ENCODE data around the gene GID8.

Gene GID8

GRCh38 chr20:62922451-62922921 lies 15.5 kb upstream of the GID8 start:
- DNase-seq (ENCODE audit: low read depth), result no peak

DNA sequence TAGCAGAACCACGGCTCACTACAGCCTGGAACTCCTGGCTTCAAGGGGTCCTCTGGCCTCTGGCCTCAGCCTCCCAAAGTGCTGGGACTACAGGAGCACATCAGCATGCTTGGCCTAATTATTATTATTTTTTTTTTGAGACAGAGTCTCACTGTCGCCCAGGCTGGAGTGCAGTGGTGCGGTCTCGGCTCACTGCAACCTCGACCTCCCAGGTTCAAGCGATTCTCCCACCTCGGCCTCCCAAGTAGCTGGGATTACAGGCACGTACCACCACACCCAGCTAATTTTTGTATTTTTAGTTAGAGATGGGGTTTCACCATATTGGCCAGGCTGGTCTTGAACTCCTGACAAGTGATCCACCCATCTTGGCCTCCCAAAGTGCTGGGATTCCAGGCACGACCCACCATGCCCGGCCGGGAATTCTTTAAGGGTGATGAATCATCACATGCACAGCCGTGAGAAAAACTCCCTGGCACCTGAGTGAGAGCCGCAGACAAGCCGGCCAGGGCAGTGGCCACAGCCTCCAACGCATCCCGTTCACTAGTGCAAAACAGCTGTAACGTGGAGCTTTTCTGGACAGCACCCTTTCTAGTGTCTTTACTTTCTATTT lies 14.8 kb upstream of the GID8 start:
- peak; percentile 87 for DNase-seq (ENCODE audit: low read depth)

- DNase-seq (ENCODE audit: low read depth), result no peak
These were observed 14.1 kb upstream of the GID8 start for GRCh38 chr20:62923669-62924441.

- DNase-seq (ENCODE audit: low read depth), result peak; percentile 58
These were observed 13.4 kb upstream of the GID8 start for GRCh38 chr20:62924442-62925075.

DNA sequence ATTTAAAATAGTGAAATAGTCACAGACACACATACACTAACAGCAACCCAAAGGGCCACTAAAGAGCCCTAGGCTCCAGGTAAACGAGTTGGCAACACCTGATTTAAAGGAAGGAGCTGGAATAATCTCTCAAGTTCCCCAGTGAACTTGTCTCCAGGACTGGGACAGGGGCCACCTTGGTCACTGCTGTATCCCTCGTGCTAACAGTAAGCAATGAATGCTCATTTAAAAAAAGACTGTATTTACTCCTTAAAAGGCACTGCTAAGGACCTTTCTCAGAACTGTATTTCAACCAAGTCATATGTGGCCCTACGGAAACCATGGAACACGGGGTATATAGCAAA lies 12.9 kb upstream of the GID8 start:
- no peak for DNase-seq (ENCODE audit: low read depth)

DNA sequence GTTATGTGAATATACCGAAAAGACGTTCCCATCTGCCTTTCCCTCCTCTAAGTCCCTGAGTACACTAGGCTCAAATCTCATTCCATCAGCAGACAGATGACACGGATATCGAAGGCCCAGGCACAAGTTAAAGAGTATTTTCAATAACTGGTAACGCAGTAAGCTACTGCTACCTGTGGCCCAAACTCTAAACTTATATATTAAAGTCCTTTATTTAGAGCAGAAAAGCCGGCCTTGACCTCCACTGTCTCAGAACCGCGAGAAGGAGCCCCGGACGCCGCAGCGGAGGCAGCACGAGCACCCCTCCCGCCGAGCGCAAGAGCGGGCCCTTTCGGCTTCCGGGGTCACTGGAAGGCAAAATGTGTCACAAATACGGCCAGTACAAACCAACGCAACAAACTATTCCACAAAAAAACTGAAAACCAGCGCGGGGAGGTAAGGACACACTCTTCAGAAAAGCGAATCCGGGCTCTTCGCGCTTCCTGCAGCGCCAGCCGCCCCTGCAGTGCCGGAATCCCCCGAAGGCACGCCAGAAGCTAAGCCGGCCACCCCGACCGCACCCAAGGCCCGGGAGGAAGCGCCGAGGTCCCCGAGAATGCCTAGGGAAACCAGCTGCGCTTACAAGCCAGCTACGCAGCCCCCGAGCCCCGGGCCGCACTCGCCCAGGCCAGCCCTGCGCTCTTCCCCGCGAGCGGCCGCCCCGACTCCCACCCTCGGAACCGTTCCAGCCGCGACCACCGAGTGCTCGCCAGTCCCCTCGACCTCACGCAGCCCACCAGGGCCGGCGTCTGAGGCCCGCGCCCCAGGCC lies 12.3 kb upstream of the GID8 start:
- peak; percentile 43 for DNase-seq (ENCODE audit: low read depth)

DNA sequence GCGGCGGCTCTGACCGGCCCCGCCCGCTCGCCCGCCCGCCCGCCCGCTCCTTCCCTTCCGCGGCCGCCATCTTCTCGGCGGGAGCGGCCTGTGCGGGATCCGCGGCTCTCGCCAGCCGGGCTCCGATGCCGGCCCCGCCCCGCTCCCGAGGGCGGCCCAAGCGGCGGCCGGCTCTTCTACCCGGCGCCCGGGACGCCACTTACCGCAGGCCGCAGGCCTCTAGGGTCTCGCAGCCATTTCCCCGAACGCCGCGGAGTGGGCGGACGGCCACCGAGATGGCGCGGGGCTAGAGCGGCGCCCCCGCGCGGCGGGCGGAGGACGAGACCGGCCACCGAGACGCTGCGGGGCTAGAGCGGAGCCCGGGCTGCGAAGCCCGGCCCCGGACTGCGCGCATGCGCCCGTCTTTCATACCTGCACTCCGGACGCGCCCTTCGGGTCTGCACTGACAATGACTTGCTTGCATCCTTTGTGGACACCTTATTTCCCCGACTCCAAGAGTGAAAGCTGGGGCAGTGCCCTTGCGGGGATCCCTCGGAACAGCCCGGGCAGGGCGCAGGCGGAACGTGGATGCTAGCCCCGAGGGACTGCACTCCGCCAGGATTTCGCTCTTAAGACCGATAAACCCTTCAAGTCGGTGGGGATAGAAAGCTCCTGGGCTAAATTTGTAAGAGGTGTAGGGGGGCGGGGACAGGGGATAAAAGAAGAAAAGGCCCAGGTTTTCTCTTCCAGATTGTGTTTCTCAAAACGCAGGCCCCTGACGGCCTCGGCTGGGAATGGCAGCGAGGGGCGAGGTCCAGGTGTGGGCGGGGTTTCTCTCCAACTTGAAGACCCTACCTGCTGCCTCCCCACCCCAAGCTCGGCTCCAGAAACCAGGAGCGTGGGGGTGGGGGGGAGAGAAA lies 11.5 kb upstream of the GID8 start, which contains the start of gene DIDO1:
Gene DIDO1, minus strand, starts transcription at position 277 of the 899 bp plus-strand sequence.
- peak; percentile 82 for DNase-seq (ENCODE audit: low read depth)

DNA sequence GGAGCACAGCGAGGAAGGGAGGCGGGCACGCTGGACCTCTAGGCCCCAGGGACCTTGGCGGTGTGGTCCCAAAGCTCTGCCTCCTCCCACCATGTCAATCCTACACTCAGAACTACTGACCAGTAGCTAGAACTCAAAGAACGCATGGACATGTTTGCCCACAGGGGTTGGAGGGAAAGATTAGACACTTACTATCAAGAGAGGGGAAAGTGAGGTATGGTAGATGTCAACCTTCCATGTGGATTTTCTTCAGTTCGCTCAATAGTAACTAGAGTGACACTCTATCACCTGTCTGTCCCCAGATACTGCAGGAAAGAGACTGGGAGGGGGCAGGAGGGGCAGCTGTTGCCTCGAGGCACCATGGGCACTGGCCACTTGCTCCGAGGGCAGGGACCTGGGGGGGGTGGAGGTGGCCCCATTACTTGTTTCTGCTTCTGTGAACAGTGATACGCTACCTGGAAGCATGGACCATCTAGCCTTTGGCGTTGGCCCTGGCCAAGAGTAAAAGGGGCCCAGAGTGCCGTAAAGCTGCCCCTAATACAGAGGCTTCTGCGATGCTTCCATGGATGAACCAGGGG lies 10.7 kb upstream of the GID8 start:
- DNase-seq (ENCODE audit: low read depth), result no peak

DNA sequence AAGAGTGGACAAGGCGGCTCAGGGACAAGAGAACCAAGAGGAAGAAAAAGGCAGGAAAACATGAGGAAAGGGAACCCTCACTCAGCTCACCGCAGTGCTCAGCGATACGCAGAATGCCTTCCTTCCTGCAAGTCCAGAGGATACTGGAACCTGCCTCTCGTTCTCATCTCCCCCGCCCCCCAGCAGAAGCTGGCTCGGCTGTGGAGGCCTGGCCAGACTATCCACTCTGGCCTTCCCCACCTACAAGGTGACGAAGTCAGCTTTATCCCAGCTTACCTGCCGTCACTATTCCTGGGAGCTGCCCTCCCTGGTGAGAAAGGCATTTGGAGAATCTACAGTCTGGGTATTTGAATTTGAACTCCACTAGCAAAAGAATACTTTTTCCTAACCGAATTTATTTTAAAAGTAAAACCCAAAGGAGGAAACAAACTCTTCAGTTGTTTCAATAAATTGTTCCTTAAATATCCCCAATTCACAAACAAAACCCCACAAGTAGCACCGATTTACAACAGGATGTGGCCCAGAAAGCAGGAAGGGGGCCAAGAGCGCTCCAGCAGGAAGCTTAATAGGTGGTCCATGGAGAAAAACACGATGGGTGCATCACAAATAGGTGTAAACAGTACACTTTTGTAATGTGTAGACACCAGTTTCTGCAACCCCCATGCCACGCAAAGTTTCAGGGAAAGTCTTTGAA lies 9.6 kb upstream of the GID8 start:
- DNase-seq (ENCODE audit: low read depth), result no peak

DNA sequence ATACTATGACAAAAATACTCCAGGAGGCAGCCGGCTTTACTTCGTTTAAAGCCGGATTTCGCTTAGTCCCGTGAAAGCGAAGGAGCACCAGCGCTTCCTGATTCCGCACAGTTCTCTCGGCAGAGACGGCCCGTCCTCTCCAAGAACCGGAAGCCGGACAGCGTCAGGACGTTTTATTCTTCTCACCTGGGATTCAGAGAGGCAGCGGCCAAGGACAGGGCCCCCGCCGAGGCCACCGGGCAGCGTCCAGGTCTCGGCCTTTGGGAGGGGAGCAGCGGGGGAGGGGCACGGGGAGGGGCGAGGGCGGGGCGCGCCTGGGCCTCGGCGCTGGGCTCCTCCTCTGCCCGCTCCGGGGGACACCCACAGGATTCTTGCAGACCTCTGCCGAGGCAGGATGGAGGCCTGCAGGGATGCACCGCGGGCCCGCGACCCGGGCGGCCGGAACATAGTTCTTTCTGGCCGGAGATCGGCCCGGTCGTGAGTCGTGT lies 8.9 kb upstream of the GID8 start:
- DNase-seq (ENCODE audit: low read depth), result peak; percentile 58

DNA sequence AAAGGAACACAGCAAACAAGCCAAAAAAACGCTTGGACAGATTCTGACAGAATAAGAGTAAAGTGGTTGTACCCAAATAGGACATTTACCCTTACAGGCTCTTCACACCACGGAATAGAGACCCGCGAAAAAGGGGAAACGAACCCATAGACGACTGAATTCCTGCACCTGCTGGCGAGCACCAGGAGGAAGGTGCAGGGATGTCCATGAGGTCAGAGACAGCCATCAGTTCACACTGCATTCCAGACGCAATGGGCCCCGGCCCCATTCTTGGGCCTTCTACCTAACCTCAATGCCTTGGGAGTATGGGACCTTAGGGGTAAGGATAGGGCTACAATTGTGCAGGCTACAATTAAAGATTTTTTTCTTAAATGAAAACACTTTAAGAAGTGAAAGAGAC lies 6.5 kb upstream of the GID8 start:
- no peak for DNase-seq (ENCODE audit: low read depth)

DNA sequence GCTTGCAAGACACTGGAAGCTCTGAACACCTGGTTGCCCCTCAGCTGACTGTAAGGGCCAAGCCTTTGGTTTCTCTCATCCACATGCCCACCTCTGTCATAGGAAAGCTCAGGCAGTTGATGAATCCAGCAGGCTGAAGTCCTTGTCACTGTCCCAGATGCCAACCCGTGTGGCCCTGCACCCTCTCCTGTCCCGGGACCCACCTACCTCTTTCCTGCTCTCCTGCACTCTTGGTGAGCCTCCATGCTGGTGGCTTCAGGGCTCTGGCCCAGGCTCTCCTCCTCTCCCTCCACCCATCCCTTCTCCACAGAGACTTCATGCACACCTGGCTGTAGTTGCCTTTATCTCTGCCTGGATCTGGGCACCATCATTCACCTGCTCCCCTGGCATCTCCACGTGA lies 4.0 kb upstream of the GID8 start:
- DNase-seq (ENCODE audit: low read depth), result no peak

- no peak for DNase-seq (ENCODE audit: low read depth)
These were observed 2.6 kb upstream of the GID8 start for GRCh38 chr20:62935204-62935967.

GRCh38 chr20:62935968-62936585 lies 1.9 kb upstream of the GID8 start:
- DNase-seq (ENCODE audit: low read depth), result no peak

GRCh38 chr20:62937268-62938104 lies 461 bp upstream of the GID8 start:
- DNase-seq (ENCODE audit: low read depth), result peak; percentile 97

DNA sequence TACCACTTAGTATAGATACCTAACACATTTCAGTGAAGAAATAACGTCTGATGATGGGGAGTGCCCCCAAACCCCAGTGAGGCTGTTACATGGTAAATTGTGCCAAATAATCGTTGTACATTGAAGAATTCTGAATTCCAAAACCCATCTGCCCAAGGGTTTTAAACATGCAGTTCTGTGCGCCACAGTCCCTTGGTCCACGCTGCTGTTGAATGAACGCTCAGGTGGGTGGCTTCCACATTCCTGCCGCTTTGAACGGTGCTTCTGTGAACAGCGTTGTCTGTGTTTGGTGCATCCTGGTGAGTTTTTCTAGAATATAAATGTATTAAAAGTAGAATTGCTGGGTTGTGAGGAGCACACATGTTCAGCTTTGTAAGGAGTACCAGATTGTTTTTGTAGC lies 2.9 kb downstream of the GID8 start:
- DNase-seq (ENCODE audit: low read depth), result no peak

- peak; percentile 33 for DNase-seq (ENCODE audit: low read depth)
These were observed 3.8 kb downstream of the GID8 start for GRCh38 chr20:62941792-62942191.

DNA sequence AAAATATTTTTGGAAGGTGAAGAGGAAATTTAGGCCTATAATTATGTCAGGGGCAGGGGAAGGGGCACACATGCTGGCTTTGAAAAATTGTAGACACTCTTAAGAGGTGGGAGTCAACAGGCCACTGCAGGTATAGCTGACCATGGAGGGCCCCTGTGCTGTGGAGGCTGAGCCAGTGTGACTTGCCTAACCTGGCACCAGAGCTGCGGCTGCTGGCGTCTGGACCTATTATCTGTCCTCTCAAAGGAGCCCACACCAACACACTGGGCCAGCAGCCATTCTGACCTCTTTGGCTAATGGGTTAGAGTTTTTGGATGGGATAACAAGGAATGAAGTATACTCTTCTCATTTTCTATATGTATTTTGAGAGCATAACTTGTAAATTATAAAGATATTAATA lies 4.5 kb downstream of the GID8 start:
- no peak for DNase-seq (ENCODE audit: low read depth)

Data from iris pigment epithelial cell (primary cell).